ENCODE data around the gene SLX1B.
"Not testable (repeated sequence)": the region's sequence is repeated elsewhere in the genome, so short reads cannot be mapped to it uniquely, and the experiment has no call there.

DNA sequence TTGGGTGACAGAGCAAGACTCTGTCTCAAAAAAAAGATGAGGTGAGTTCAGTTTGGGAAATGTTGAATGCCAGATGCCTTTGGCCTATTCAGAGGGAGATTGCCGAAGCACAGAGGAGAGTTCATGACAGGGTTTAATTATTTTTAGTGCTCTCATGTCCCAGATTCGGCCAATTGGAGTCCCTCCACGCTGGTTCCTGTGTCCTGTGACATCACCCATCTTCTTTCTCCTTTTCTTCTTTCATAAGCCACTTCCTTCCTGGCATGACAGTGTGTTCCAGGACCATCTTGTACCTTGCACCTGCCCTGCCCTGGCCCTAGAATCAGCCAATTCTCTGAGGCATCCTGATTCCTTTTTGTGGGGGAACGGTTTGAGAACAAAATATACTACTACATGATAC lies 17.7 kb downstream of the SLX1B start:
- not testable (repeated sequence) for TF ChIP-seq POLR2A, POLR2AphosphoS5 (IDR thresholded peaks at IDR 0.05; ENCODE audit: low read depth, low read length)

Data from GM12891 (cell line).